Measurements from ENCODE around the gene TTLL10. TPM values are rescaled to one million over a fixed set of nuclear protein-coding genes. Genes with fewer than 3 reads are reported as not detected.

Gene TTLL10
- total RNA-seq, 3 donors from 2014 or later (not counting 1 experiment from before 2014, with no cell fraction given): 0.23 to 1.7 (median 1.7) TPM

- intact Hi-C loops (cut with micrococcal nuclease): no loop called here
- Histone ChIP-seq H3K4me1 (ENCODE audit: control insufficient read depth, insufficient read depth, low read length) (peaks cover 28% of the 10 kb centered on the region), H3K27me3 (ENCODE audit: control insufficient read depth, insufficient read depth, low read length) (peaks cover 7% of the 10 kb centered on the region), H3K4me3 (ENCODE audit: low read length) (no peak overlapping the region), H3K36me3 (ENCODE audit: control insufficient read depth, insufficient read depth, low read length) (no peaks in the 10 kb centered on the region), H3K27ac (ENCODE audit: low read length) (no peak overlapping the region), H3K9me3 (ENCODE audit: control insufficient read depth, insufficient read depth, low read length) (no peaks in the 10 kb centered on the region)
- Mint-ChIP-seq H3K4me1 (peaks cover 7 to 22% of the 10 kb centered on the region in 2 donors), H3K27me3 (ENCODE audit: low read depth in 2 of 2) (peaks cover 0 to 11% of the 10 kb centered on the region in 2 donors), H3K27ac (no peak overlapping the region), H3K9me3 (no peaks in the 10 kb centered on the region), H3K4me3 (no peak overlapping the region), H3K36me3 (no peaks in the 10 kb centered on the region)
- 82% methylated on average over 31 of the region's 31 CpGs for WGBS (ENCODE audit: insufficient coverage)
- TF ChIP-seq CTCF (IDR thresholded peaks at IDR 0.05): no peak
- no peak for ATAC-seq
- peak in 1 of 2 donors; percentile 13 for DNase-seq
These were observed 11.6 kb downstream of the TTLL10 start for GRCh38 chr1:1185101-1185765.

- no peaks in the 10 kb centered on the region for H3K36me3 ChIP-seq (ENCODE audit: control insufficient read depth, insufficient read depth, low read length)
- peaks cover 9% of the 10 kb centered on the region for H3K4me1 ChIP-seq (ENCODE audit: control insufficient read depth, insufficient read depth, low read length)
- Mint-ChIP-seq H3K4me3 (no peak overlapping the region), H3K4me1 (peaks cover 0 to 5% of the 10 kb centered on the region in 2 donors), H3K9me3 (no peaks in the 10 kb centered on the region), H3K27me3 (ENCODE audit: low read depth in 2 of 2) (peaks cover 0 to 4% of the 10 kb centered on the region in 2 donors), H3K36me3 (no peaks in the 10 kb centered on the region), H3K27ac (no peak overlapping the region)
- no peaks in the 10 kb centered on the region for H3K27me3 ChIP-seq (ENCODE audit: control insufficient read depth, insufficient read depth, low read length)
- no peak overlapping the region for H3K4me3 ChIP-seq (ENCODE audit: low read length)
- H3K9me3 ChIP-seq (ENCODE audit: control insufficient read depth, insufficient read depth, low read length): no peaks in the 10 kb centered on the region
- no peak for DNase-seq
- no peak overlapping the region for H3K27ac ChIP-seq (ENCODE audit: low read length)
- ATAC-seq: no peak
- intact Hi-C loops (cut with micrococcal nuclease): no loop called here
- no peak for TF ChIP-seq CTCF (IDR thresholded peaks at IDR 0.05)
These were observed 14.3 kb downstream of the TTLL10 start for GRCh38 chr1:1187938-1188337.

GRCh38 chr1:1189111-1189510 lies 15.4 kb downstream of the TTLL10 start:
- Mint-ChIP-seq H3K9me3 (no peaks in the 10 kb centered on the region), H3K27ac (no peak overlapping the region), H3K4me1 (no peaks in the 10 kb centered on the region), H3K27me3 (ENCODE audit: low read depth in 2 of 2) (no peaks in the 10 kb centered on the region), H3K4me3 (no peak overlapping the region), H3K36me3 (no peaks in the 10 kb centered on the region)
- Histone ChIP-seq H3K27ac (ENCODE audit: low read length) (no peak overlapping the region), H3K9me3 (ENCODE audit: control insufficient read depth, insufficient read depth, low read length) (no peaks in the 10 kb centered on the region), H3K27me3 (ENCODE audit: control insufficient read depth, insufficient read depth, low read length) (no peaks in the 10 kb centered on the region), H3K36me3 (ENCODE audit: control insufficient read depth, insufficient read depth, low read length) (no peaks in the 10 kb centered on the region), H3K4me1 (ENCODE audit: control insufficient read depth, insufficient read depth, low read length) (no peaks in the 10 kb centered on the region), H3K4me3 (ENCODE audit: low read length) (no peak overlapping the region)
- intact Hi-C loops (cut with micrococcal nuclease): no loop called here
- DNase-seq: no peak
- ATAC-seq: no peak
- WGBS (ENCODE audit: insufficient coverage): 58% methylated on average over 3 of the region's 5 CpGs
- no peak for TF ChIP-seq CTCF (IDR thresholded peaks at IDR 0.05)

GRCh38 chr1:1191734-1192133 lies 18.1 kb downstream of the TTLL10 start:
- ATAC-seq: no peak
- Mint-ChIP-seq H3K27ac (no peak overlapping the region), H3K9me3 (peaks cover 0 to 7% of the 10 kb centered on the region in 2 donors), H3K27me3 (ENCODE audit: low read depth in 2 of 2) (no peaks in the 10 kb centered on the region), H3K36me3 (no peaks in the 10 kb centered on the region), H3K4me1 (no peaks in the 10 kb centered on the region), H3K4me3 (no peak overlapping the region)
- no peak overlapping the region for H3K27ac ChIP-seq (ENCODE audit: low read length)
- no peaks in the 10 kb centered on the region for H3K27me3 ChIP-seq (ENCODE audit: control insufficient read depth, insufficient read depth, low read length)
- intact Hi-C loops (cut with micrococcal nuclease): no loop called here
- H3K4me1 ChIP-seq (ENCODE audit: control insufficient read depth, insufficient read depth, low read length): no peaks in the 10 kb centered on the region
- no peaks in the 10 kb centered on the region for H3K9me3 ChIP-seq (ENCODE audit: control insufficient read depth, insufficient read depth, low read length)
- no peaks in the 10 kb centered on the region for H3K36me3 ChIP-seq (ENCODE audit: control insufficient read depth, insufficient read depth, low read length)
- H3K4me3 ChIP-seq (ENCODE audit: low read length): no peak overlapping the region
- no peak for TF ChIP-seq CTCF (IDR thresholded peaks at IDR 0.05)
- 81% methylated on average over 11 of the region's 11 CpGs for WGBS (ENCODE audit: insufficient coverage)
- no peak for DNase-seq

All from natural killer cell (primary cell).